ENCODE data around the gene DNAJC13.

DNAJC13 gene

GRCh38 chr3:132399054-132399929 lies 18.0 kb upstream of the DNAJC13 start:
- TF ChIP-seq CTCF (IDR thresholded peaks at IDR 0.05; ENCODE audit: low read depth, low read length), result peak; percentile 80
- no peak overlapping the region for H3K4me3 ChIP-seq (ENCODE audit: low read depth, low read length)

- TF ChIP-seq CTCF (IDR thresholded peaks at IDR 0.05; ENCODE audit: low read depth, low read length), result no peak
- H3K4me3 ChIP-seq (ENCODE audit: low read depth, low read length), result no peak overlapping the region
Measured at GRCh38 chr3:132401255-132401654, 16.0 kb upstream of the DNAJC13 start.

GRCh38 chr3:132404276-132404675 lies 13.0 kb upstream of the DNAJC13 start:
- no peak overlapping the region for H3K4me3 ChIP-seq (ENCODE audit: low read depth, low read length)

GRCh38 chr3:132405188-132405587 lies 12.1 kb upstream of the DNAJC13 start:
- no peak for TF ChIP-seq CTCF (IDR thresholded peaks at IDR 0.05; ENCODE audit: low read depth, low read length)

More at GRCh38 chr3:132404276-132404675, 13.0 kb upstream of the DNAJC13 start:
- TF ChIP-seq CTCF (IDR thresholded peaks at IDR 0.05; ENCODE audit: low read depth, low read length), result no peak

GRCh38 chr3:132405609-132406299 lies 11.5 kb upstream of the DNAJC13 start:
- TF ChIP-seq CTCF (IDR thresholded peaks at IDR 0.05; ENCODE audit: low read depth, low read length), result no peak
- no peak overlapping the region for H3K4me3 ChIP-seq (ENCODE audit: low read depth, low read length)

More at GRCh38 chr3:132405188-132405587, 12.1 kb upstream of the DNAJC13 start:
- H3K4me3 ChIP-seq (ENCODE audit: low read depth, low read length), result no peak overlapping the region

- H3K4me3 ChIP-seq (ENCODE audit: low read depth, low read length), result no peak overlapping the region
- no peak for TF ChIP-seq CTCF (IDR thresholded peaks at IDR 0.05; ENCODE audit: low read depth, low read length)
Measured at GRCh38 chr3:132406587-132406986, 10.7 kb upstream of the DNAJC13 start.

GRCh38 chr3:132407025-132407424 lies 10.3 kb upstream of the DNAJC13 start:
- no peak for TF ChIP-seq CTCF (IDR thresholded peaks at IDR 0.05; ENCODE audit: low read depth, low read length)
- H3K4me3 ChIP-seq (ENCODE audit: low read depth, low read length), result no peak overlapping the region
